SJSA1 (cell line): Measurements from ENCODE around the gene CENPB. TPM values are rescaled to one million over a fixed set of nuclear protein-coding genes. Genes with fewer than 3 reads are reported as not detected.

Experiments used
- DNase-seq, 2 experiments: peaks; one replicate each; pipeline ENCODE4 v3.0.0-alpha.2; 2015 to 2020; ENCODE audit warnings: low spot score in 2 of 2, low read depth in 1 of 2
- H3K27ac ChIP-seq: fragments of 250-450 bp; sonication (Bioruptor Pico); 2 replicates; pipeline ENCODE4 v1.5.1; 2020; ENCODE audit warnings: mild to moderate bottlenecking, moderate library complexity
- H3K27me3 ChIP-seq: fragments of 250-450 bp; sonication (Bioruptor Pico); replicated peaks from 2 replicates; pipeline ENCODE4 v1.5.1; 2020; ENCODE audit warnings: mild to moderate bottlenecking, moderate library complexity
- H3K36me3 ChIP-seq: fragments of 250-450 bp; sonication (Bioruptor Pico); 2 replicates; pipeline ENCODE4 v1.5.1; 2020; ENCODE audit warnings: mild to moderate bottlenecking
- H3K4me1 ChIP-seq: fragments of 250-450 bp; sonication (Bioruptor Pico); replicated peaks from 2 replicates; pipeline ENCODE4 v1.6.1; 2021; ENCODE audit warnings: mild to moderate bottlenecking
- H3K4me3 ChIP-seq: fragments of 250-450 bp; sonication (Bioruptor Pico); 2 replicates; pipeline ENCODE4 v1.5.1; 2020; ENCODE audit warnings: mild to moderate bottlenecking
- H3K9me3 ChIP-seq: fragments of 250-450 bp; sonication (Bioruptor Pico); replicated peaks from 2 replicates; pipeline ENCODE4 v1.5.1; 2020; ENCODE audit warnings: mild to moderate bottlenecking
- total RNA-seq: library from RNA; depleted of rRNA; stranded (reverse); fragments of >200 nt; shearing (Covaris generic); gene quantifications from 2 replicates; pipeline ENCODE4 v1.2.3, GENCODE V29; 2014; rRNA removed

The CENPB gene
- total RNA-seq, 1 experiment from 2014 or later, result 144 TPM

DNA sequence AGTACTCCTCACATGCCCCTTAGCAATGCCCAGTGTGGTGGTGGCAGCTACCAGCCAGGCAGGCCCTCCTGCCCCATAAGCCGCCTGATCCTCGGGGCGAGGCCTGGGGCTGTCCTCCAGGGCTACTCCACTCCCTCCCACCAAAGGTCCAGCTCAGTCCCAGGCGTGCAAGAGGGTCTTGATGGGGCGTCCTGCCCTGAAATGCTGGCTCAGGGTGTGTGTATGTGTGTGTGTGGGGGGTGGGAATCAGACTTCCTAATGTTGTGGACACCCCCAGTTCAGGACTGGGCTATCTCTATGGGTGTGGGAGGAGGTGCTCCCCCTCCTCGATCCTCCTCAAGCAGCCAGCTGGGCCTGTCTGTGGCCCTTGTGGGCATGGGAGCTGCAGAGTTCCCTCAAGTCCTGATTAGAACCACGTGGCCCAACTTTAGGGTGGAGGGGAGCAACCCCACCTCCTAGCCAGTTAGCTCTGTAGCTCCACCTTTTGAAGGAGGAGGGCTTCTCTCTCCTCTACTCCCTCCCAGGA is 46.6 kb downstream of the CENPB start:
- Histone ChIP-seq H3K4me1 (no peaks in the 10 kb centered on the region), H3K27me3 (0 out of 2 replicates have a peak, but pooled peaks cover 4% of the 10 kb centered on the region), H3K36me3 (no peaks in the 10 kb centered on the region), H3K4me3 (no peak overlapping the region), H3K27ac (no peak overlapping the region), H3K9me3 (no peaks in the 10 kb centered on the region)
- DNase-seq, result no peak

DNA sequence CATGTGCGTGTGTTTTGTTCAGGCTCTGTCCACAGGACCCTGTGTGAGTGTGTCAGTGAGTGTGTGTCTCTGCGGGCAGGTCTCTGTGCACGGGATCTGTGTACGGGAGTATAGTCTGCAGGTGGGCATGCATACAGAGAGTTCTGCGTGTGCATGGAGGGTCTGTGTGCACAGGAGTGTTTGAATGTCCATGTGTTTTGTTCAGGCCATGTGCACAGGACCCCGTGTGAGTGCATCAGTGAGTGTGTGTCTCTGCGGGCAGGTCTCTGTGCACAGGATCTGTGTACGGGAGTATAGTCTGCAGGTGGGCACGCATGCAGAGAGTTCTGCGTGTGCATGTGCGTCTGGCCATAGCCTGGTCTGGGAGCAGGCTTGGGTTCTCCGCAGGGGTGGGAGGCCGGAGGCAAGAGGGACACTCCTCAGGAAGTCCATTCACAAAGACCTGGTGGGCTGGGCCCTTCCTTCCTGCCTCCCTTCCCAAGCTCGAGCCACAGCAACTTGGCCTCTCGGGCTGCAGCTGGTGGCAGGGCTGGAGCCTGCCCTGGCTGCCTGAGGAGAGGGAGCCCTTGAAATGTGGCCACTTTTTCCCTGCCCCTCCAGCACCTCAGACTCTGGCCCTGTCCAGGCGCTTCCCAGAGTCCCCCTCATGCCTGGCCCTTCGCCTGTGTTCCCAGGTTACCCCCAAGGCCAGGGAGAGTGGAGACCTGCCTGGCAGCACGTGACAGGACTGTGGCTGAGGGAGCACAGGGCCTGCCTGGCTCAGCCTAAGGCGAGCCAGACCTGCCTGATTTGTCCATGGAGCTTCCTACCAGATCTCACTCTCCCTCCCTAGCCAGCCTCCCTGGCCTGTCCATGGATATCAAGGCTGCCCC is 47.2 kb downstream of the CENPB start:
- DNase-seq, result no peak
- Histone ChIP-seq H3K4me3 (no peak overlapping the region), H3K9me3 (no peaks in the 10 kb centered on the region)

DNA sequence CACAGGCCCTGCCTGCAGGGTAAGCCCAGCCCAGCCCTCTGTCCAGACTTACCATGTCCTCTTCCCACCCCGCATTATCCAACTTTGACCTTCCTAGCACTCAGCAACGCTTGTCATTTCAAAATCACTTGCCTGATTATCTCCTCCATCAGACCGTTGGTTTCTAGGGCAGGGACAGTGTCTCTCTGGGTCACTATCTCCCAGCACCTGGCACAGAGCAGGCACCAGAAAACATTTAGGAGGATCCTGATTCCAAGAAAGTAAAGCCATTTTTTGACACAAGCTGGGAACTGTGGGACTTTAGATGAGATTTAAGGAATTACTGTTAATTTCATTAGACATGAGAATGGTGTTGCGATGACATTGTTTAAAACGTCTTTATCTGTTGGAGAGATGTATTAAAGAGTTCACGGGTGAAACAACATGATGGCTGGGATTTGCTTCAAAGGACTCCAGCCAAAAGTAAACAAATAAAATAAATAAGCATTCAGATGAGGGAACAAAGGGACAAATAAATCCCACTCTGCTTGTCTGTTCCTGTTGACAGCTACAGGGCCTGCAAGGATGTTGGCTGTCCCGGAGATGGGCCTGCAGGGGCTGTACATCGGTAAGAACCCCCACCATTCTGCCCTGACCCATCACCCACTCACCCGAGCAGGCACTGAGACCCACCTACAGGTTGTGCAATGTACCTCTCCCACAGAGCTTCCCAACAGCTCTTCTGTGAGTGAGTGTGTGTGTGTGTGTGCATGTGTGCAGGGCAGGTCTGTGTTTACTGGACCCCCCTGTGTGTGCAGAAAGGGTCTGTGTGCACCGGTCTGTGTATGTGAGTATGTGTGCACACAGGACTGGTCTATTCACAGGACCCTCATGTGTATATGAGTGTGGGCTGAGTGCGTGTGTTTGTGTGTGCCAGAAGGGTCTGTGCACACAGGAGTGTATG is 48.2 kb downstream of the CENPB start:
- Histone ChIP-seq H3K4me1 (no peaks in the 10 kb centered on the region), H3K4me3 (no peak overlapping the region), H3K27ac (no peak overlapping the region), H3K9me3 (no peaks in the 10 kb centered on the region), H3K36me3 (no peaks in the 10 kb centered on the region), H3K27me3 (peaks cover 1% of the 10 kb centered on the region; the same call in 1 of the 2 replicates)
- no peak for DNase-seq

More for the DNA sequence above, 47.2 kb downstream of the CENPB start:
- Histone ChIP-seq H3K27me3 (0 out of 2 replicates have a peak, but pooled peaks cover 4% of the 10 kb centered on the region), H3K4me1 (no peaks in the 10 kb centered on the region), H3K36me3 (no peaks in the 10 kb centered on the region), H3K27ac (no peak overlapping the region)

DNA sequence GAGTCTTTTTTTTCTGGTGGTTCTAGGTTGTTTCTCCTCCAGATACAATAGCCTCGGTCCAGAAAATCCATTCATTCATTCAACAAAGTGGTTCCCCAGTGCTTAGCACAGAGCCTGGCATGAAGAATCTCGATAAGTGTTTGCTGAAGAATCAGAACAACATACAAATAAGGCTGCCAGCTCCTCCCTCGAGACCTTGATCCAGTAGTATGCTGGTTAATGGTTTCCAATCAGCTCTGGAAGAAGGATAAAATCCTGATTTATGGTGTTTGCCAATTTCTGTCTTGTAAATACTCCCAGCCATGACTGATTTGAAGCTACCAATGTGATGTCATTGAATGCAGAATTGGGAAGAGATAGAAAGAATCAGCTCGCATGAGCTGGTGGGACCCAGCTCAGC is 50.8 kb downstream of the CENPB start:
- Histone ChIP-seq H3K36me3 (no peaks in the 10 kb centered on the region), H3K27me3 (peaks cover 17% of the 10 kb centered on the region), H3K27ac (no peak overlapping the region), H3K9me3 (no peaks in the 10 kb centered on the region), H3K4me1 (no peaks in the 10 kb centered on the region), H3K4me3 (no peak overlapping the region)
- DNase-seq, result no peak

DNA sequence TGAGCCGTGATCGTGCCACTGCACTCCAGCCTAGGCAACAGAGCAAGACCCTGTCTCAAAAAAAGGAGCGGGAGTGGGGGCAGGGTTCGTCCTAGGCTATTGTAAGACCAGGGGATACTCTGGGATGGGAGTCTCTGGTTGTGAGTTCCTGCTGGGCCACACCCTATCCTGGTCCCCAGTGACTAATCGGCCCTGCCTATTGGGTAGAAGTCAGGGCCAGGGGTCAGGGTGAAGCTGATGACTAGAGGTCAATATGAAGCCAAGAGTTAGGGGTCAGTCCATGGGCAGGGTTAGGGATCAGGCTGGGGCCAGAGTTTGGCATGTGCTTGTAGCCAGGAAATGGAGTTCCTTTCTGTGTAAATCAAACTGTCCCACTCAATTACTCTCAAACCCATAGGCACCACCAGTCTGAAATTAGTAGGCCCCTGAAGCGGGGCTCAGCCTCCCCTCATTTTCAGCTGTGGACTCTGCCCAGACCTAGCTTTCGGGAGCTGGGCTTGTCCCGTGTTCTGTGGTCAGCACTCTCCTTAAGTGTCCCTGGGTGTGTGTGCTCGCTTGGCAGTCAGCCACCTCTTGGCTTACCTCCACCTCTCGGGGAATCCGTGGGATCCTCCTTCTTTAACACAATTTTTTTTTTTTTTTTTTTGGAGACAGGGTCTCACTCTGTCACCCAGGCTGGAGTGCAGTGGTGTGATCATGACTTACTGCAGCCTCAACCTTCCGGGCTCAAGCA is 52.3 kb downstream of the CENPB start:
- Histone ChIP-seq H3K36me3 (no peaks in the 10 kb centered on the region), H3K4me1 (no peaks in the 10 kb centered on the region), H3K4me3 (no peak overlapping the region), H3K27me3 (peaks cover 19% of the 10 kb centered on the region), H3K9me3 (no peaks in the 10 kb centered on the region), H3K27ac (no peak overlapping the region)
- DNase-seq, result no peak

Other genes starting within 250 kb of the CENPB start
- not detected in 2 replicates for gene GFRA4, start 123.3 kb downstream of the CENPB start, total RNA-seq
- gene ADAM33, start 104.7 kb downstream of the CENPB start, total RNA-seq, result not detected in 2 replicates
- gene SIGLEC1, start 74.1 kb downstream of the CENPB start, total RNA-seq, result not detected in 2 replicates
- gene HSPA12B, start 54.1 kb downstream of the CENPB start, total RNA-seq, result not detected in 2 replicates
- 31.9 and 40.0 TPM in 2 replicates for gene ADISSP, start 19.0 kb downstream of the CENPB start, total RNA-seq
- gene SPEF1, start 5.3 kb downstream of the CENPB start, total RNA-seq, result not detected in 2 replicates
- gene CDC25B, start 9.6 kb upstream of the CENPB start, total RNA-seq, result 74.6 and 76.0 TPM in 2 replicates
- 17.2 and 17.7 TPM in 2 replicates for gene AP5S1, start 33.8 kb upstream of the CENPB start, total RNA-seq
- 14.4 and 21.5 TPM in 2 replicates for gene MAVS, start 60.1 kb upstream of the CENPB start, total RNA-seq
- gene PANK2, start 102.6 kb upstream of the CENPB start, total RNA-seq, result 66.3 and 70.6 TPM in 2 replicates
- 8.8 and 9.6 TPM in 2 replicates for gene RNF24, start 228.8 kb upstream of the CENPB start, total RNA-seq